ENCODE results near the gene CCL26.

DNA sequence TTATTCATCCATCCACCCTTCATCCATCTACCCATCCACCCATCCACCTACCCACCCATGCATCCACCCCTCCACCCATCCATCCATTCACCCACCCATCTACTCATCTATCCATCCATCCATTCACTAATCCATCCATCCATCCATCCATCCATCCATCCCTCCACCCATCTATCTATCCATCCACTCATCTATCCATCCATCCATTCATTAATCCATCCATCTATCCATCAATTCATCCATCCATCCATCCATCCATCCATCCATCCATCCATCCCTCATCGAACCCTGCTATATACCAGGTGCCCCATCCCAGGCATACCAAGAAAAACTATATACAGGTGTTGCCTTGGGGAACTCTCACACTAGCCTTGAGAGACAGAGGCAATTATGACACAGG is 48.7 kb upstream of the CCL26 start:
- TF ChIP-seq, protein P1, sequence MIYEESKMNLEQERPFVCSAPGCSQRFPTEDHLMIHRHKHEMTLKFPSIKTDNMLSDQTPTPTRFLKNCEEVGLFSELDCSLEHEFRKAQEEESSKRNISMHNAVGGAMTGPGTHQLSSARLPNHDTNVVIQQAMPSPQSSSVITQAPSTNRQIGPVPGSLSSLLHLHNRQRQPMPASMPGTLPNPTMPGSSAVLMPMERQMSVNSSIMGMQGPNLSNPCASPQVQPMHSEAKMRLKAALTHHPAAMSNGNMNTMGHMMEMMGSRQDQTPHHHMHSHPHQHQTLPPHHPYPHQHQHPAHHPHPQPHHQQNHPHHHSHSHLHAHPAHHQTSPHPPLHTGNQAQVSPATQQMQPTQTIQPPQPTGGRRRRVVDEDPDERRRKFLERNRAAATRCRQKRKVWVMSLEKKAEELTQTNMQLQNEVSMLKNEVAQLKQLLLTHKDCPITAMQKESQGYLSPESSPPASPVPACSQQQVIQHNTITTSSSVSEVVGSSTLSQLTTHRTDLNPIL (CRISPR knock-in tag; IDR thresholded peaks at IDR 0.05; ENCODE audit: low read depth), result no peak
- no peak for TF ChIP-seq CSDC2 (CRISPR knock-in tag; IDR thresholded peaks at IDR 0.05)
- no peak for TF ChIP-seq ARNTL (CRISPR knock-in tag; IDR thresholded peaks at IDR 0.05; ENCODE audit: borderline replicate concordance, low read depth)
- no peak for TF ChIP-seq ZNF565 (CRISPR knock-in tag; conservative IDR thresholded peaks at IDR 0.05; ENCODE audit: low read depth)

All from SK-N-SH treated with all-trans-retinoic acid at 6 μM for 48 hours (cell line).